A549 (cell line): ENCODE measurements around the gene GMDS.

Source experiments
- CEBPB ChIP-seq, 2 experiments: fragments of >200 bp in 1 of 2; sonication (Bioruptor Twin) in 1 of 2; formaldehyde crosslinking in 1 of 2; IDR thresholded peaks; 2 replicates each; pipeline ENCODE4 v1.6.1; 2012 to 2016
- EP300 ChIP-seq, 2 experiments: fragments of >200 bp; sonication (Bioruptor Twin); formaldehyde crosslinking; IDR thresholded peaks; 2 replicates in 1 of 2; 3 replicates in 1 of 2; pipeline ENCODE4 v1.6.1; 2016 to 2017
- ESRRA ChIP-seq: fragments of 150-350 bp; IDR thresholded peaks from 2 replicates; pipeline ENCODE4 v1.6.1; 2014; ENCODE audit warnings: mild to moderate bottlenecking, low read length, borderline replicate concordance
- RCOR1 ChIP-seq: fragments of 150-350 bp; IDR thresholded peaks from 2 replicates; pipeline ENCODE4 v1.6.1; 2014; ENCODE audit warnings: antibody characterized with exemption, low read length, low read depth
- RNF2 ChIP-seq: fragments of 200-600 bp; sonication (generic); IDR thresholded peaks from 2 replicates; pipeline ENCODE4 v1.6.1; 2016; ENCODE audit warnings: low read depth, mild to moderate bottlenecking, antibody characterized with exemption, moderate library complexity, borderline replicate concordance
- SMC3 ChIP-seq: fragments of >200 bp; sonication (Bioruptor Twin); formaldehyde crosslinking; IDR thresholded peaks from 3 replicates; pipeline ENCODE4 v1.6.1; 2018; ENCODE audit warnings: inconsistent platforms
- TF ChIP-seq, protein P1 (sequence below): fragments of >200 bp; sonication (Bioruptor Twin); formaldehyde crosslinking; IDR thresholded peaks from 3 replicates; pipeline ENCODE4 v1.5.1; 2016
- TF ChIP-seq, protein P2 (sequence below): fragments of 200-600 bp; sonication (generic); IDR thresholded peaks from 2 replicates; pipeline ENCODE4 v1.6.1; 2016; ENCODE audit warnings: antibody characterized with exemption, mild to moderate bottlenecking, moderate library complexity
- TF ChIP-seq, protein P3 (sequence below): IDR thresholded peaks from 2 replicates; pipeline ENCODE4 v1.6.1; 2012

DNA sequence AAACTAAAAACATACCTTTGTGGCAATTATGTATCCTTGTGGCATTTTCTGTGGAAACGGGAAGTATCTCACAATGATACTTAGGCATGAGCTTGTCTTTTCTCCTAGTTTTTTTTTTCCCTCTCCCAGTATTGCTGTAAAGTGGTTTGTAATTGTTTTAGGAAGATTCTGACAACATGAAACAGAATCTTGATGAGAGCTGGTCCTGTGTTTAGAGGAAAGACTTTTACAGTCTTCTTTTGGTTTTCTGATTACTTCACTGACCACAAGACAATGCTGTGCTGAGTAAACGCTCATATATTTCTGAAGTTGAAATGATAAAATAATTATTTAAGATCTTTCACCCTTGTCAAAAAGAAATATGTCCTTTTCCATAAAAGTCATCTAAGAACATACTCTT, 434.5 kb downstream of the GMDS start:
- TF ChIP-seq, protein P1, sequence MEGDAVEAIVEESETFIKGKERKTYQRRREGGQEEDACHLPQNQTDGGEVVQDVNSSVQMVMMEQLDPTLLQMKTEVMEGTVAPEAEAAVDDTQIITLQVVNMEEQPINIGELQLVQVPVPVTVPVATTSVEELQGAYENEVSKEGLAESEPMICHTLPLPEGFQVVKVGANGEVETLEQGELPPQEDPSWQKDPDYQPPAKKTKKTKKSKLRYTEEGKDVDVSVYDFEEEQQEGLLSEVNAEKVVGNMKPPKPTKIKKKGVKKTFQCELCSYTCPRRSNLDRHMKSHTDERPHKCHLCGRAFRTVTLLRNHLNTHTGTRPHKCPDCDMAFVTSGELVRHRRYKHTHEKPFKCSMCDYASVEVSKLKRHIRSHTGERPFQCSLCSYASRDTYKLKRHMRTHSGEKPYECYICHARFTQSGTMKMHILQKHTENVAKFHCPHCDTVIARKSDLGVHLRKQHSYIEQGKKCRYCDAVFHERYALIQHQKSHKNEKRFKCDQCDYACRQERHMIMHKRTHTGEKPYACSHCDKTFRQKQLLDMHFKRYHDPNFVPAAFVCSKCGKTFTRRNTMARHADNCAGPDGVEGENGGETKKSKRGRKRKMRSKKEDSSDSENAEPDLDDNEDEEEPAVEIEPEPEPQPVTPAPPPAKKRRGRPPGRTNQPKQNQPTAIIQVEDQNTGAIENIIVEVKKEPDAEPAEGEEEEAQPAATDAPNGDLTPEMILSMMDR: no peak
- TF ChIP-seq, protein P2, sequence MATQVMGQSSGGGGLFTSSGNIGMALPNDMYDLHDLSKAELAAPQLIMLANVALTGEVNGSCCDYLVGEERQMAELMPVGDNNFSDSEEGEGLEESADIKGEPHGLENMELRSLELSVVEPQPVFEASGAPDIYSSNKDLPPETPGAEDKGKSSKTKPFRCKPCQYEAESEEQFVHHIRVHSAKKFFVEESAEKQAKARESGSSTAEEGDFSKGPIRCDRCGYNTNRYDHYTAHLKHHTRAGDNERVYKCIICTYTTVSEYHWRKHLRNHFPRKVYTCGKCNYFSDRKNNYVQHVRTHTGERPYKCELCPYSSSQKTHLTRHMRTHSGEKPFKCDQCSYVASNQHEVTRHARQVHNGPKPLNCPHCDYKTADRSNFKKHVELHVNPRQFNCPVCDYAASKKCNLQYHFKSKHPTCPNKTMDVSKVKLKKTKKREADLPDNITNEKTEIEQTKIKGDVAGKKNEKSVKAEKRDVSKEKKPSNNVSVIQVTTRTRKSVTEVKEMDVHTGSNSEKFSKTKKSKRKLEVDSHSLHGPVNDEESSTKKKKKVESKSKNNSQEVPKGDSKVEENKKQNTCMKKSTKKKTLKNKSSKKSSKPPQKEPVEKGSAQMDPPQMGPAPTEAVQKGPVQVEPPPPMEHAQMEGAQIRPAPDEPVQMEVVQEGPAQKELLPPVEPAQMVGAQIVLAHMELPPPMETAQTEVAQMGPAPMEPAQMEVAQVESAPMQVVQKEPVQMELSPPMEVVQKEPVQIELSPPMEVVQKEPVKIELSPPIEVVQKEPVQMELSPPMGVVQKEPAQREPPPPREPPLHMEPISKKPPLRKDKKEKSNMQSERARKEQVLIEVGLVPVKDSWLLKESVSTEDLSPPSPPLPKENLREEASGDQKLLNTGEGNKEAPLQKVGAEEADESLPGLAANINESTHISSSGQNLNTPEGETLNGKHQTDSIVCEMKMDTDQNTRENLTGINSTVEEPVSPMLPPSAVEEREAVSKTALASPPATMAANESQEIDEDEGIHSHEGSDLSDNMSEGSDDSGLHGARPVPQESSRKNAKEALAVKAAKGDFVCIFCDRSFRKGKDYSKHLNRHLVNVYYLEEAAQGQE: no peak
- TF ChIP-seq ESRRA (no peak), EP300 (IDR thresholded peaks at IDR 0.05) (no peak), RCOR1 (no peak), RNF2 (no peak), CEBPB (IDR thresholded peaks at IDR 0.05) (no peak), SMC3 (no peak)
- TF ChIP-seq, protein P3, sequence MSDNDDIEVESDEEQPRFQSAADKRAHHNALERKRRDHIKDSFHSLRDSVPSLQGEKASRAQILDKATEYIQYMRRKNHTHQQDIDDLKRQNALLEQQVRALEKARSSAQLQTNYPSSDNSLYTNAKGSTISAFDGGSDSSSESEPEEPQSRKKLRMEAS: no peak
